GM21786 (cell line): ENCODE measurements around the gene SGO2.
"Not testable (repeated sequence)": the region's sequence is repeated elsewhere in the genome, so short reads cannot be mapped to it uniquely, and the experiment has no call there.

Experiments used
- ATAC-seq: cut with Tn5 transposase; IDR thresholded peaks from one replicate; pipeline ENCODE4 v1.9.1; 2021; ENCODE audit not compliant: unreplicated experiment

Gene SGO2

DNA sequence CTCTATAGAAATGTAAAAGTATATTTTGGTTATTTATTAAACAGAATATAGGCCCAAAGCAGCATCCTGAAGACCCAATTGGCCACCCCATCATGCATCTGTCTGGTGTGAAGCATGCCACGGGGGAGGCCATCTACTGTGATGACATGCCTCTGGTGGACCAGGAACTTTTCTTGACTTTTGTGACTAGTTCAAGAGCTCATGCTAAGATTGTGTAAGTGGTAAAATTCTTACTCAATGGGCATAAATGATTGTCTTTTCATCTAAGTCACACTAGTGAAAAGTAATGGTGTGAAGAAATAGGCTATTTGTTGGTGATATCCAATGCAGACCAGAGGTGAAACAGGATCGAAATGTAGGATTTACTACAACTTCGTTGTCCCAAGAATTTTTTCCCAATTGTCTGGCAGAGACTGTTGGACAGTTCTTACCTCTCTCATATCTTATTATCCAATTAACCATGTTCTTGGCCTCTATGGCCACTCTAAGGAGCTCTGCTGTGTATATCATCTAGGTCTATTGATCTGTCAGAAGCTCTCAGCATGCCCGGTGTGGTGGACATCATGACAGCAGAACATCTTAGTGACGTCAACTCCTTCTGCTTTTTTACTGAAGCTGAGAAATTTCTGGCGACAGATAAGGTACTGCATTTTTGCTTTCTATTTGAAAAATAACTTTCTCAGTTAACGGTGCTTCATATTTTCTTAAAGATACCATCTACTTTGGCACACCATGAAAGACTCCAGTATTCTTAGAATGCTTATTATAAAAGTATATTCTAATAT, 94.8 kb downstream of the SGO2 start:
- no peak for ATAC-seq

- ATAC-seq: no peak
Observed at GRCh38 chr2:200622106-200622505, 96.1 kb downstream of the SGO2 start.

- no peak for ATAC-seq
Observed at GRCh38 chr2:200624026-200624425, 98.0 kb downstream of the SGO2 start.

DNA sequence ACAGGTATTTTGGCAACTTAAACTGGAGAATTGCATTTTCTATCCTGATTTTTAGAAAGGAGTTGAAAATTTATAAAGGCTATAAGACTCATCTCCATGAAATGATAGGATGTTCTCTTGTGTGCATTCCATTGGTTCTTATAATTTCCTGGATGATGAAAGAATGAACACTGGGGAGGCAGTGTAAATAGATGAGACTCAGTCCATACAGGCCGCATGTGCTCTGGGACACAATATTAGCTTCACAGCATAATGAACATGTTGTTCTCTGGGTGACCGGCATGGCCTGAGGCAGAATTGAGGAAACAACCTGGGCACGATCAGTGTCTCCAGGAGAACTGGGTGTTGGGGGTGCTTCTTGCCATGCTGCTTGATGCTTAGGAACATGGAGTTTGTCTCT, 98.7 kb downstream of the SGO2 start:
- no peak for ATAC-seq

- ATAC-seq: no peak
Observed at GRCh38 chr2:200625282-200625681, 99.3 kb downstream of the SGO2 start.

DNA sequence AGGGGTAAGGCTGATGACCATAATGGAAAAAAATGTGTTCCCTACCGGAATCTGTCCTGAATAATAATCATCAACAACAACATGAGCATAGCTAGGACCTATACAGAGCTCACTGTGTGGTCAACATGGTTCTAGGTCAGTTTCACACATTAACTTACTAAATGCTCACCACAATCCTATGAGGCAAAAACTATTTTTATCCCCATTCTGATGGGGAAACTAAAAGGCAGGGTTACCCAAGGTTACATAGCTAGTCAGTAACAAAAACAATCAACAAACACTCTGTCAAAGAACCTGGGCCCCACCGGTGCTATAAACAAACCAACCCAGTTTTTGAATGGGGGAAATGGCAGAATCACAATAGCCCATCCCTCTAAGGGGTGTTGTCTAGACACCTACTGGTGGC, 100.0 kb downstream of the SGO2 start:
- no peak for ATAC-seq

DNA sequence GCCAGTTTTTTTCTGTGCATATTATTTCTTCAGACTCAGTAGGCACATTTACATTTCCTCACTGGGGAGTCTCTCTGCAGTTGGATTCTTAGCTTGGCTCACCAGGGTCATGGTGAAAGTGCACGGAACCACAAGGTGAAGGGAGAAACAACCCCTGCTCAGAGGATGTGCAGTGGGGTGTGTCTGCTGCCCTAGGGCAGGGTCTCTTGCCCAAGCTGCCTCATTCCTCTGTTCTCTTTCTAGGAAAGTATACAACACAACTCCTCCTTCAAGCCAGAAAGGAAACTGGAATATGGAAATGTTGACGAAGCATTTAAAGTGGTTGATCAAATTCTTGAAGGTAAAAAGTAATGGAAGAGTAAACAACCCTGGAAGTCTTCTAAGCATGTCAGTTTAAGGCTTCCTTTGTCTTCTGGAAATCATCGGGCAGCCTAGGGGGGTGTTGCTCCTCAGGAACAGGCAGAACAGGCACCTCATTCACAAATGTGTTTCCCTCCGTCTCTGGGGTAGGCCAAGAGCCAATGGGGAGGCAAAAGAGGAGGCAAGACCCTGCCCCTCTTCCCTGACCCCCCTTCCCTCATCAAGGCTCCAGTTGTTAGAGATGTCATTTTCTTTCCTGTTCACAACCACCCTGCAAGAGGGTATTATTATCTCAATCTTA, 101.2 kb downstream of the SGO2 start:
- ATAC-seq: no peak

DNA sequence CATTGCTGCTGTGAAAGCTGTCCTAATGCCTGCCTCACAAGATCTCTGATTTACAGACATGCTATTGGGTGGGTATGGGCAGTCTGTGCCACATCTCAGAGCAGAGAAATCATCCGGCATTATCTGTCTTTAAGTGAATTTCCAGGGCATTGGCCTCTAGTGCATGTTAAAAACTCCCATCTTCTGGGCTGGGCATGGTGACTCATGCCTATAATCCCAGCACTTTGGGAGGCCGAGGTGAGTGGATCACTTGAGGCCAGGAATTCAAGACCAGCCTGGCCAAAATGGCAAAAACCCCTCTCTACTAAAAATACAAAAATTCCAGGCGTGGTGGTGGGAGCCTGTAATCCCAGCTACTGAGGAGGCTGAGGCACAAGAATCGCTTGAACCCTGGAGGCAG, 102.5 kb downstream of the SGO2 start:
- not testable (repeated sequence) for ATAC-seq

- ATAC-seq: no peak
Observed at GRCh38 chr2:200631287-200631686, 105.3 kb downstream of the SGO2 start.
